Left forelimb (tissue), 1 donor: Measurements from ENCODE around the gene ACOX3.
"Not testable (repeated sequence)": the region's sequence is repeated elsewhere in the genome, so short reads cannot be mapped to it uniquely, and the experiment has no call there.

Experiments
- DNase-seq: peaks from one replicate; pipeline ENCODE4 v3.0.0-alpha.2; 2018; ENCODE audit warnings: low spot score

ACOX3 gene

DNA sequence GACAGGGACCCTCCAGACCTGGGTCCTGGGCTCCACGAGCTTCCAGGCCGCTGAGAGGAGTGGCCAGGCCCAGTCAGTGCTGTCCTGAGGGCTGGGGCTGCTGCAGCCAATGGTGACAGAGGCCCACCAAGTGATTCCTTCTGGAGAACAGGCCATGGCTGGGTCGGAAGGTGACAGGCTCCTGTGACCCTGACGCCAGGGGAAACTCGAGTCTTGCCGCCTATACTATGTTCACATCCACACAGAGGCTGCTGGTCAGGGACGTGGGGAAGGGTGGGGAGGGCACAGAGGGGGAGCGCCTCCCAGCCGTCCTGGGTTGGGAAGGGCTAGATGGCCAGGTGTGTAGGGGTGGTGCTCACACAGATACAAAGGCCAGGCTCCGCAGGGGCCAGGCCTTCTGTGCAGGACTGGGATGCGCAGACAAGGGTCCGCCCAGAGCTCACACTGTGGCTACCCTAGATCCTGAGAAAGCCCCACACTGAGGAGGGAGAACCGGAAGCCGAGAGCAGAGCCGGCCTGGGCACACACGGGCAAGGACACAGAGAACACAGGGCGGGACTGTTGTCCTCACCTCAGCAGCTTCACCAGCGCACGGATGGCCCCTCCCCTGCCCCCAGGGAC, 89.6 kb downstream of the ACOX3 start:
- DNase-seq: peak; percentile 58

DNA sequence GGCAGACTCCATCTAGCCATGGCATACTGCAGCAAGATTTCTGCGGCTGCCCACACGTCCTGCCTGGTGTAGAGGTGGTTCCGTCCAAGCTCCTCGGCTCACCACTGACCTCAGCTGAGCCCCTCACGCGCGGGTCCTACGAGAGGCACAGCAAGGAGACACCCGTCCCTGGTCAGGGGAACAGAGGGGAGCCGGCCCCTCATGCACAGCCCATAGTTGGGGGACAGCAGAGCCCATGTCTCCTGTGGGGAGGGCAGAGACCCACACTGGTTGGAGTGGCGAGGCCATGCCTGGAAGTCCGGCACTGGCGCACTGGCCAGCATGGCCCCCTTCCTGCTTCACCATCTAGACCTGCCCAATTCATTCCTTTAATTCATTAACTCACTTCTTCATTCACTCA, 90.2 kb downstream of the ACOX3 start:
- peak; percentile 59 for DNase-seq

DNA sequence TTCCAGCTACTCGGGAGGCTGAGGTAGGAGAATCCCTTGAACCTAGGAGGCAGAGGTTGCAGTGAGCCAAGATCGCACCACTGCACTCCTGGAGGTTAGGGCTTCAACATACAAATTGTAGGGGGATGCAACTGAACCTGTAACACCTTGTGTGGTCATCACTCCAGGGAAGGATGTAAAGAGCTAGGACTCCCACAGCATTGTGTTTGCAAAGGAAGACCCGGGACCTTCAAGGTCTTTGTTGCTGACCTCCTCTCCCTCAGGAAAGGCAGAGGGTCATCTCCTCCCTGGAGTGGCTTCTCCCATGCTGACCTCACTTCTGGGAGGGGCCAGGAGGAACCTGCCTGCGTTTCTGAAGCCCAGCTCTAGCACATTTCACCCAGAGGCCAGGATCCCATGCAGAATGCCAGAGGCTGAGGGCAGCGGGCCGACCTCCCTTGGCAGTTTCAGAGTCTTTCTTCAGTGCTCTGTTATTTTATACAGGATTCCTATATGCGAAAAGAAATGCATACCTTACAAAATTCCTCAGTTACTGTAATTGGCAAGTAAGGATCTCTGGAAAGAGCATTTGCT, 90.8 kb downstream of the ACOX3 start:
- peak; percentile 67 for DNase-seq

DNA sequence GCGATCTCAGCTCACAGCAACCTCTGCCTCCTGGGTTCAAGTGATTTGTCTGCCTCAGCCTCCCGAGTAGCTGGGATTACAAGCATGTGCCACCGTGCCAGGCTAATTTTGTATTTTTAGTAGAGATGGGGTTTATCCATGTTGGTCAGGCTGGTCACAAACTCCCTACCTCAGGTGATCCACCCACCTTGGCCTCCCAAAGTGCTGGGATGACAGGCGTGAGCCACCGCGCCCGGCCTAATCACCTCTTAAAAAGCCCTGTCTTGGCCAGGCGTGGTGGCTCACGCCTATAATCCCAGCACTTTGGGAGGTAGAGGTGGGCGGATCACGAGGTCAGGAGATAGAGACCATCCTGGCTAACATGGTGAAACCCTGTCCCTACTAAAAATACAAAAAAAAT, 91.3 kb downstream of the ACOX3 start:
- DNase-seq: not testable (repeated sequence)

DNA sequence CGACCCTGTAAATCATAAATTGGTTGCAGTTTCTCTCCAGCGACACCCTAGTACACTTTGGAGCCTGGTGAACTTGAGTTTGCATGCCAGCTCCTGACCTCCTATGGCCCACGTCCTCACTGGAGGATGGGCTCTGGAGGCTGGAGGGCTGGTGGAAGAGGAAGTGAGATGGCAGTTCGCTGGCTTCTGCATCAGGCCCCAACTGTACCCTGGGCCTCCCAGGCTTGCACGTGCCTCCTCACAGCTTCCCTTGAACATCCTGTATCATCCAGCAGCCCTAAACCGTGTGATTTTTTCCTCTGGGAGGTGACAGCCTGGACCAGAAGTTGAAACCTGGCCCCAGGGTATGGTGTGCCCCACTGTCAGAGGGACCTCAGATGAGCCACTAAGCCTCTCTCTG, 92.5 kb downstream of the ACOX3 start:
- DNase-seq: peak; percentile 30

DNA sequence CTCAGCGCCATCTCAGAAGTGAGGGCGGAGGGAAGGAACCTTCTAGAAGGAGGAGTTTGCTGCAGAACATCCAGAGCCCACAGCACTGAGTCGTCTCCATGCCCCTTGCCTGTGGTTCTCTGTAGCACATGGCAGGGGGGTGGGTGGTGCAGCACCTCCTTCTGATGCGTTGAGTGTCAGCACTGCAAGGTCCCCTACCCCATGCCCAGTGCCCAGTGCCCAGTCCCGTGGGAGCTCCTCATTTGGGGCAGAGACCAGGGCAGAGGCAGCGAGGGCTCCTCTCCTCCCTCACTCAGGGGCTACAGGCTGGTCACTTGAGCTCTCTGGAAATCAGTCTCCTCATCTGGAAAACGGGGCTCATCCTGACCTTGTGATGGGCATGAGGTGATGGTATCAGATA, 92.9 kb downstream of the ACOX3 start:
- peak; percentile 51 for DNase-seq

DNA sequence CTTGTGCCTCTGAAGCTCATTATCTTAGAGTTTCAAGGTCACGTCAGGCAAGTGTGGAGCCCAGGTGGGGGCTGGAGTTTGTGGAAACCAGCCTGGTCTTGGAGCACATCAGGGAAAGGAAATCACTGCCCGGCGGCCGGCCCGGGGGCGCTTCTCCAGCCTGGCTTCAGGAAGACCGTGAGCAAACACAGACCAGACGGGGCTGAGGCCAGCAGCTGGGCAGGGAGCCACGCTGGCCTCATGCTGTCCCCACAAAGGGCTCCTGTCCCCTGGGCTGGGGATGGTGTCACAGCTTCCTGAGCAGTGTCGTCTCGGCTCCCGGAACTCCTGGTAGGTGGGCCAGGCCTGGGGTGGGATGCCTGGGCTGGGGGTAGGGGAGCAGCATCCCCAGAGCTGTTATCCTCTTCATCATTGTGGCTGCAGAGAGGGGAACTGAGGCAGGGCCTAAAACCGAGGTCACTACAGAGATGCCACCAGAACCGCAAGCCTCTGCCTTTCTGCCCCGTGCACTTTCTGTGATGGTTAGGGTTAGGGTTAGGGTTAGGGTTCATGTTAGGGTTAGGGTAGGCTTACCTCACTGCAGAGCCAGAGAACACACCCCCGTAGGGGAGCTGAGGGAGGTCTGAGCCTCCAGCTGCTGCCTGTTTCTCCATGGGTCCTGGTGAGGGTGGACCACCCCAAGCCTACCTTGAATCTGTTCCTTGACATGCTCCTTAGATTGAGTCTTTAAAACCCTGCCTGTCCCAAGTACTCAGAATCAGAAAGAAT, 93.5 kb downstream of the ACOX3 start:
- DNase-seq: peak; percentile 63

DNA sequence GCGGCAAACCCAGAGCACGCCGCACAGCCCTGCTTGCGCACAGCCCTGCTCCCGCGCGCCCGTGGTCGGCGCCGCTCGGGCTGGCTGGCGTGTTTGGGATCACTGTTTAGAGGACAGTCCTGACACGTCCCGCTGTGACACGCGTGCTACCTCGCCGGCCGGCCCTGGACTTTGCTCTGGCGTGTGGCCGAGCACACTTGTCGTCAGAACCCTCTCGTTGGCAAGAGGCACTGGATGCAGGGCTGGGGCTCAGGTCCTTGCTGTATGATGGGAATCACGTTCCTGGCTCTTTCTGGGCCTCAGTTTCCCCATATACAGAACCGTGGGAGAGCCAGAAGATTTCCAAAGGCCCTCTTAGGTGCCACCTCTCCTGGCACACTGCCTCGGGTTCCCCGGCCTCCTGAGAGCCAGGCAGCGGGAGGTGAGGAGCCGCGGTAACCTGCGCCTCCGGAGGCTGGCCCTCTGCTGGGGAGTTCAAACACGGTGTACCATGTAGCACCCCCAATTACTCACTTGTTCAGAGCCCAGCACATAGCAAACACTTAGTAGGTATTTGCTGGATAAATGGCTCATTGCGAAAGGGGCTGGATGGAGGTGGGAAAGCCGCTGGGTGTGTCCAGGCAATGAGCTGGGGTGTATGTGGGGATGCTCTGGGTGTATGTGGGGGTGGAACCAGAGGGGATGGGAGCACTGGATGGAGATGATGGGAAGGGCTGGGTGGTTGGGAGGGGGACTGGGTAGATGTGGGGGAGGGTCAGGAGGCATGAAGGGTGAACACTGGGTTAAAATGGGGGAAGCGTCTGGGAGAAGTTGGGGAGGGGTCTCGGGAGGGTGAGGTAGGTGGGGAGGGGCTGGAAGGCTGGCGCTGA, 94.3 kb downstream of the ACOX3 start:
- DNase-seq: peak; percentile 48

DNA sequence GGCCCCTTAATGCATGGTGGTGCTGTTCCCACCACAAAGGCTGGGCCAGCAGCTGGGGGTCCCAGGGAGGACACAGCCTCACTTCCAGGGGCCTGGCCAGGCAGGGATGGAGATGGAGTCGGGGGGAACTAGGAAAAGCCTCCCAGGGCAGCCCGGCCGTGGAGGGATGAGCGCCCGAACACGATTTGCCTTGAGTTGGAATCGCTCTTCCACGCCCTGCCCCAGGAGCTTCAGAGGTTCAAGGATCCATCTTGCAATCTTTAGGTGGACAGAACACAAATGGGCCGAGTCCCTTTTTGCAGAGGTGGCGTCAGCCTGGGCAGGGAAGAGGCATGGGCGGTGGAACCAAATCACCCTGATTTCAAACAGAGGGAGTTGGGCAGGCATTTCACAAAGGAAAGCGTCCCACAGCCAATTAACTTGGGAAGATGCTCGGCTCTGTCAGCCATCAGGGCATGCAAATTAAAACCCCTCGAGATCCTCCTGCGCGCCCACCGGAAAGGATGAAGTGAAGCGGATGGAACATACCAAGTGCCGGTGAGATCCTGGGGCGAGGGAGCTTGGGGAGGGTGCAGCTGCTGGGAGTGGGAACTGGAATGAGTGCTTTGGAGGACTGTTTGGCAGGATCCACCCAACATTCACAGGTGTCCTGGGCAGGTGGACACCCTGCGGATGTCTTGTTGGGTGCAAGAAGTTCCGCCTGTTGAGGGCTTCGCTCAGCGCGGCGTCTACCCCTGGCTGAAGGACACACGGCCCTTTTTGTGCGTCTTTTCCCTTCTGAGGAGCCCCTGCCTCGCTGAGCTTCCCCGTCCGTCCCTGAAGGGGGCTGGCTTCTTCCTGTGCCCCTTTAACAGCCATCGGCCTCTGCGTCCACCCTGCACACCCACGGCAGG, 95.2 kb downstream of the ACOX3 start:
- peak; percentile 36 for DNase-seq

DNA sequence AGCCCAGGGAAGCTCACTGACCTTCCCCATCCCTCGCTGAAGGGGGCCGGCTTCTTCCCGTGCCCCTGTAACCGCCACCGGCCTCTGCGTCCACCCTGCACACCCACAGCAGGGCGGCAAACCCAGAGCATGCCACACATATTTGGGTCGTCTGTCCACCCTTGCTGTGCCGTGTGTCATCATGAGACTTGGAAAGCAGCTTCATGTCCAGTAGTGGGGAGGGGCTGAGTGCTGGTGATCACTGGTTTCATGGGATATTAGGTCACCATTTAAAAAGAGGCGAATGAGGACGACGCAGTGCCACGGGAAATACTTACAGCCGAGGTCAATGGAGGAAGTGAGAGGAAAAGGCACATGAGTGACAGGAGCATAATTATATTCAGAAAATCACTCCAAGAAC, 96.1 kb downstream of the ACOX3 start:
- DNase-seq: peak; percentile 62

DNA sequence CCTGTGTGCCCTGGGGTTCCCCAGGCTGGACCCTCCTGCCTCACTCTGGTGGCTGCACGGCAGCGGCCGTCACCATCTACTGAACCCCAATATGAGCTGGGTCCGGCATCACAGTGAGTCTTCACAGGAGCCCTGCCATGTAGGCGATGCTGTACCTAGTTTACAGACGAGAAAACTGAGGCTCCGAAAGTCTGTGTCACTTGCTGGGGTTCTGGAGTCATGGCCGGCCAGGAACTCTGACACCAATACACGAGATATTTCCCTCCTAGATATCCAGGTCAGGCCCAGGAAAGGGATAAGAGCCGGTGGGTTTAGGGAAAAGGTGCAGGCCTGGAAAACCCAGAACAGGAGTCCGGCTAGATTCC, 96.6 kb downstream of the ACOX3 start:
- DNase-seq: no peak

DNA sequence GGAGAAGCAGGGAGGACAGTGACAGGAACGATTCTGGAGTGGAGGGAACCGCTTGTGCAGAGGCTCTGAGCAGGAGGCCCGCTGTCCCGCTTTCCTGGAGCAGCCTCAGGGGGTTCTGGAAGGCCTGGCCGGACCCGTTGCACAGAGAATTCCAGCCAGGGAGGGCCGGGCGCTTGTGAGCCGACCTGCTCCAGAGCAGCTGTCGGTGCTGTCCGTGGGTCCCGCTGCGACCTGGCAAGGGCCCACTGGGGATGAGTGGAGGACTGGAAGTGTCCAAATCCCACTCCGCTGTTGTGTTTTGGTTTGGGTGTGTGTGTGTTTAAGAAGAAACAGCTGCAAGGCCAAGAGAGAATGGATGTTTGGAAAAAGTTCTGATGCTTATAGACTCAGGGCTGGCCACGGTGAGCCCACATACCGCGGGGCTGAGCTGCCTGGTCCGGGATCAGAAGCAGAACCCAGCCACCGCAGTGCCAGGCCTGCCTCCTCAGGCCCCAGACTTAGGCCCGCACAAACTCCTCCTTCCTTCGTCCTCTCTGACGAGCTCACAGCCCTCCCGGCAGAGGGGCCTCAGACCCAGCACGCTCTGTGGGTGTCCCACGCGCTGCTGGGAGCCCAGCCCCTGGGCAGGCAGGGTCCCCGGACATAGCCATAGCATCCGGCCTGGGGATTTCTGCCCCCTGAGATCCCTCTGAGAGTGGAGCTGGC, 97.1 kb downstream of the ACOX3 start:
- DNase-seq: peak; percentile 69

DNA sequence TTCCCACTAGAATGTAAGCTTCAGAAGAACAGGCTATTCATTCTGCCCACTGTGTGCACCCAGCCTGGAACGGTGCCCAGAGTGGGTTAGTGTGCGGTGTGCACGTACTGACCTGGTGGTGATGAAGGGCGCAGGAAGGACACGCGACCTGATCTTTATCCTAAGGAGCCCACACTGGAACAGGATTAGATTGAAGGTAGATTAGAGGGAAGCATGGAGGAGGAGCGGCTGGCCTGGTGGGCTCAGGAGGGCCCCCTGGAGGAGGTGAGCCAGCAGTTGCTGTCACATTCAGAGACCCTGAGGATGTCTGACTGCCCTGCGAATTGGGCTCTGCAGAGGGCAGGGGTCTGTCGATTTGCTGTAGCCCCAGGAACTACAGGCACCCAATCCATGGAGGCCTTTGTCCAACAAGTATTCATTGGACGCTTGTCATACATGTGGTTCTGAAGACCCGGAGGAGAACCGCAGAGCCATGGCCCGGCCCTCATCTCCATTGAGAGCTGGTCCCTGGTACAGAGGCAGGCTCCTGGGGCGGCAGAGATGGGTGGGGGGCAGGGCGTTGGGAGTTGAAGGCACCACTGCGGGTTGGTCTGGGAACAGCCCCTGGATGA, 97.8 kb downstream of the ACOX3 start:
- DNase-seq: peak; percentile 66

DNA sequence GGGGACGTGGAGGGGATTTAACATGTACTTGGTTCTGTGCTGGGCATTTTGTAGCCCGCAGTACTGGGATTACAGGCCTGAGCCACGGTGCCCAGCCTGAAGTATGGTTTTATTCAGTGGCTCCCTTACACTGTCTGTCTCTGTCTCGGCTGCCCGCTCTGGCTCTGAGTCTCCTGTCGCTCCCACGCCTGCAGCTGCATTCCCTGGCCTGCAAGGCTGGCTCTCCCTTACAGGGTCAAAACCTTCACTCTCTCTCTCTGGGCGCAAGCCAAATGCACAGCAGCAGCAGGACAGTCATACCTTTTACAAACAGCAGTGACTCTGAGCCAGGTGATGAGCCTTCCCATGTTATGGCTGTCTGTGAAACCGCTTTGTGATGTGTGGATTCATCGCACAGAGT, 98.8 kb downstream of the ACOX3 start:
- DNase-seq: peak; percentile 77

DNA sequence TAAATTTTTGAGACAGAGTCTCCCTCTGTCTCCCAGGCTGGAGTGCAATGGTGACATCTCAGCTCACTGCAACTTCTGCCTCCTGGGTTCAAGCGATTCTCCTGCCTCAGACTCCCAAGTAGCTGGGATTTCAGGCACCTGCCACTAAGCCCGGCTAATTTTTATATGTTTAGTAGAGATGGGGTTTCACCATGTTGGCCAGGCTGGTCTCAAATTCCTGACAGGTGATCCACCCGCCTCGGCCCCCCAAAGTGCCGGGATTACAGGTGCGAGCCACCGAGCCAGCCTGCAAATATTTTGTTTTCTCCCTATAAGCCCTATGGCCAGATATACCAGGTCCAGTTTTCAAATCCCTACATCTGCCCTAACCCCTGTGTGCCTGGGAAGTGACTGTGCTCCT, 99.2 kb downstream of the ACOX3 start:
- peak; percentile 62 for DNase-seq

DNA sequence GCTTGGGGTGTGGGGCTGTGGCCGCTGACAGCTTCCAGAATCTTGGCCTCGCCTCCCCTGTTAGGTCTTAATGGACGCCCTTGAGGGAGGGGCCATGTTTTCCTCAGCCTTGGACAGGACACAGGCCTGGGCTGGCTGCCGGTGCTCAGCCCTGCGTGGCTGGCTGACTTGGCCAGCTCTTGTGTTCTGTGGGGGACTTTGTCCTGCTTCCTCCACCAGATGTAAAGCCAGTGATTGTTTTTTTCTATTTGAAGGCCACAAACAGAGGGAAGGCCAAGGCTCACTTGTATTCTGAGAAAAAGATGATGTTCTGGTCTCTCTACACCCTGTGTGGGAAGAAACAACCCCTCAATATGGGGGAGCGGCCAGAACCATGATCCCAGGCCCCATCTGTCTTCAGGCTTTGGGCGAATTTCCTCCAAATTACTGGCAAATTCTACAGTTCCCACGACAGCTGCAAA, 99.7 kb downstream of the ACOX3 start:
- peak; percentile 91 for DNase-seq

DNA sequence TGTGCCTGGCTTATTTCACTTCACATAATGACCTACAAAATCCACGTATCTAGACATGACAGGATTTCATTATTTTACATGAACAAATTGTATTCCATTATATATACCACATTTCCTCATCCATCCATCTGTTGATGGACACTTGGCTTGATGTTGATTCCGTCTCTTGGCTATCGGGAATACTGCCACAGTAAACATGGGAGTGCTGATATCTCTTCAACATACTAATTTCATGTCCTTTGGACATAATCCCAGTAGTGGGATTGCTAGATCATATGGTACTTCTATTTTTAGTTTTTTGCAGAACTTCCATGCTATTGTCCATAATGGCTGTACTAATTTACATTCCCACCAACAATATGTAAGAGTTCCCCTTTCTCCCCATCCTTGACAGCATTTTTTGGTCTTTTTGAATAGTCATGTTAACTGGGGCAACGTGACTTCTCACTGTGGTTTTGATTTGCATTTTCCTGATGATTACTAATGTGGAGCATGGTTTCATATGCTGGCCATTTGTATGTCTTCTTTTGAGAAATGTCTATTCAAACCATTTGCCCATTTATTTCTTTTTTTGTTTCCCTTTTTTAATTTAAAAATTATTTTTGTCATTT, 102.1 kb downstream of the ACOX3 start:
- no peak for DNase-seq

DNA sequence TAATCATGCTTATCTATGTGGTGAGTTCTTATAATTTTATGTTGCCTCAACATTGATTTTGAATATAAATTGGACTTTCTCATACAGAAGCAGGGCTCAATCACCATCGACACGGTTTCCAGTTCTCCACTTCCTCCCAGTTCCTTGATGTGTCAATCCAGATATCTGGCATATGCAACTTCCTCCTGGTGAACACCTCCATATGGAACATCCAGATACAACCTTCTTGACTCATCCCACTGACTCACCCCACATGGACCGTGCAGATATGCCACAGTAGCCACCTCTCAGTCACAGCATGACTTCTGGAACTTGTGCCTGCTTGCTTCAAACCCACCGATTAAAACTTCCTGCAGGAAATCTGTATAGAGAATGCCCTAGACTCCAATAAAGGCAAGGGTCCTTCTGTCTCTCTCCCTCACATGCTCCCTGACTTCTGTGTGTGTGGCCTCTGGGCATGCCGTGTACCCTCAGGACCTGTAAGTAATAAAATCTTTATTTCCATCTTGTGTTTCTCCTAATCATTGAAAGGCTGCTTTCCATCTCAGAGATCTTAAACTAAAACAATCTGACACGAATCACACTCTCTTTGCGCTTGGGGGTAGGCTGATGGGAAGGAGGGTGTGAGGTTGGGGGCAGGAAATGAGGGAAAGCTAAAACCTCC, 104.0 kb downstream of the ACOX3 start:
- peak; percentile 30 for DNase-seq

DNA sequence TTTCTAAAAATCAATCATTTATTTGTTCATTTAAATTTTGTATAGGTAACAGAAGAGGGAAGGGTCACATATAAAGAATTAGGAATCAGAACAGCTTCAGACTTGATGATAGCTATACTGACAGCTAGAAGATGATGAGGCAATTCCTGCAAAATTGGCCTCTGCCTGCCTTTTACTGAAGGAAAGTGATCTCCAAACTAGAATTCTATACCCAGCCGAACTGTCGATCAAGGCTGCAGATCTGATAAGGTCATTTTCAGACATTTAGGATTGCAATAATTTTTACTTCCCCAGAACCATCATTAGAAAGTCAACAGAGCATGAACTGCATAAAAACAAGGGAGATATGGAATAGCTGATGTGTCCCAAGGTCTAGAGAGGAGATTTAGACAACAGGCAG, 104.7 kb downstream of the ACOX3 start:
- DNase-seq: no peak
